NT2/D1 (cell line): Measurements from ENCODE around the gene GADD45B.

ENCODE experiments used
- DNase-seq: peaks from one replicate; pipeline ENCODE4 v3.0.0-alpha.2; 2011; ENCODE audit warnings: low read depth, low spot score
- H3K27me3 ChIP-seq: 2 replicates; pipeline ENCODE4 v1.6.0; 2011; ENCODE audit warnings: mild to moderate bottlenecking; ENCODE audit not compliant: insufficient read length, insufficient read depth
- H3K36me3 ChIP-seq: 2 replicates; pipeline ENCODE4 v1.6.1; 2011; ENCODE audit warnings: mild to moderate bottlenecking, low read length, mixed read lengths; ENCODE audit not compliant: insufficient read depth, insufficient read length
- H3K4me1 ChIP-seq: 2 replicates; pipeline ENCODE4 v1.5.1; 2011; ENCODE audit not compliant: insufficient read depth, insufficient read length
- H3K4me3 ChIP-seq: 2 replicates; pipeline ENCODE4 v1.5.1; 2011; ENCODE audit warnings: low read depth; ENCODE audit not compliant: insufficient read length
- H3K9ac ChIP-seq: 2 replicates; pipeline ENCODE4 v1.6.0; 2011; ENCODE audit warnings: low read depth; ENCODE audit not compliant: insufficient read length
- H3K9me3 ChIP-seq: 2 replicates; pipeline ENCODE4 v1.5.1; 2011; ENCODE audit warnings: mild to moderate bottlenecking, low read length; ENCODE audit not compliant: insufficient read depth
- SUZ12 ChIP-seq: IDR thresholded peaks from 2 replicates; pipeline ENCODE4 v1.6.1; 2011; ENCODE audit not compliant: insufficient read length, insufficient read depth; ENCODE audit errors: extremely low read depth
- YY1 ChIP-seq: IDR thresholded peaks from 2 replicates; pipeline ENCODE4 v1.6.1; 2011; ENCODE audit not compliant: insufficient read length, insufficient read depth
- ZNF274 ChIP-seq: IDR thresholded peaks from 2 replicates; pipeline ENCODE4 v1.6.1; 2011; ENCODE audit warnings: mild to moderate bottlenecking, low read depth, low read length

The GADD45B gene

DNA sequence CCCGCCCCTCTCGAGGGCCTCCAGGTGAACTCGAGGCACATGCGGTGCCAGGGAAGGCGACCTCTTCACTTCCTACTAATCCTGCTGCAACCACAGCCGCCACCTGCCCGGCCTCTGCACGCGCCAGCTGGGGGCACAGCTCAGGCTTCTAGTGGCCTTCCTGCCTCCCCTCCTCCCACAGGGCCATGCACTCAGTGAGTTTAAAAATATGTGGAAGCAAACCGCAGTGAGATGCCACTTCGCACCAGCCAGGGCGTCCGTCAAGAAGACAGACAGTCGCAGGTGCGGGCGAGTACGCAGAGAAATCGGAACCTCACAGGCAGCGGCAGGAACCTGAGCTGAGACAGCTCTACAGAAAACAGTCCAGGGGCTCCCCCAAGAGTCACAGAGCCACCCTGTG lies 29.5 kb upstream of the GADD45B start:
- TF ChIP-seq ZNF274 (no peak), SUZ12 (no peak), YY1 (no peak)
- DNase-seq = no peak
- no peak overlapping the region for H3K9ac ChIP-seq
- H3K4me1 ChIP-seq = peaks cover 14% of the 10 kb centered on the region
- H3K4me3 ChIP-seq = no peak overlapping the region
- H3K36me3 ChIP-seq = peaks cover 82% of the 10 kb centered on the region
- H3K9me3 ChIP-seq = no peaks in the 10 kb centered on the region
- H3K27me3 ChIP-seq = no peaks in the 10 kb centered on the region

DNA sequence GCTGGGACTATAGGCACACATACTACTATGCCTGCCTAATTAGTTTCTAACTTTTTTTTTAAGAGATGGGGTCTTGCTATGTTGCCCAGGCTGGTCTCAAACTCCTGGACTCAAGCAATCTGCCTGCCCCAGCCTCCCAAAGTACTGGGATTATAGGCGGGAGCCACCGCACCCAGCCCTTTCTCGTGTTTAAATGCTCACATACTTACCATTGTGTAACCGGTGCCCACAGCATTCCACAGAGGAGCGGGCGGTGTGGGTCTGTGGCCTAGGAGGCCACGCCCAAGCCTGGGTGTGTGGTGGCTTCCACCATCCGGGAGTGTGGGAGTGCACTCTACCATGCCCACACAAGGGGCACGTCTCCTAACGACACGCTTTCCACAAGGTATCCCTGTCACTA lies 26.9 kb upstream of the GADD45B start:
- Histone ChIP-seq H3K4me1 (peaks cover 21% of the 10 kb centered on the region), H3K9ac (no peak overlapping the region), H3K36me3 (peaks cover 77% of the 10 kb centered on the region), H3K9me3 (no peaks in the 10 kb centered on the region), H3K27me3 (no peaks in the 10 kb centered on the region), H3K4me3 (no peak overlapping the region)
- TF ChIP-seq SUZ12 = no peak
- TF ChIP-seq YY1 = no peak
- TF ChIP-seq ZNF274 = no peak
- no peak for DNase-seq

DNA sequence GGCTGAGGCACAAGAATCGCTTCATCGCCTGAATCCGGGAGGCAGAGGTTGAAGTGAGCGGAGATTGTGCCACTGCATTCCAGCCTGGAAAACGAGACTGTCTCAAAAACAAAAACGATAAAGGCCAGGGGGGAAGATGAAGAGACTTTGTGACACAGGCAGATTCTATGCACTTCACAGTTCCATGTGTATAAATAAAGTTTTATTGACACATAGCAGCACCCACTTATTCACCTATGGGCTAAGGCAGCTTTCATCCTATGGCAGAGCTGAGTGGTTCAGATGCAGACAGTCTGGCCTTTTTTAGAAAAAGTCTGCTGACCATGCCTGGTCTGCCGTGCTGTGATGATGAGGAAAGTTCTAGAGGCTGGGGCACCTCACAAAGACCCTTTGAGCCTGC lies 24.8 kb upstream of the GADD45B start:
- DNase-seq = no peak
- Histone ChIP-seq H3K9me3 (no peaks in the 10 kb centered on the region), H3K4me3 (no peak overlapping the region), H3K4me1 (peaks cover 33% of the 10 kb centered on the region), H3K27me3 (no peaks in the 10 kb centered on the region), H3K36me3 (peaks cover 78% of the 10 kb centered on the region), H3K9ac (peak overlapping the region; percentile 21)
- TF ChIP-seq YY1 (no peak), ZNF274 (no peak), SUZ12 (no peak)

DNA sequence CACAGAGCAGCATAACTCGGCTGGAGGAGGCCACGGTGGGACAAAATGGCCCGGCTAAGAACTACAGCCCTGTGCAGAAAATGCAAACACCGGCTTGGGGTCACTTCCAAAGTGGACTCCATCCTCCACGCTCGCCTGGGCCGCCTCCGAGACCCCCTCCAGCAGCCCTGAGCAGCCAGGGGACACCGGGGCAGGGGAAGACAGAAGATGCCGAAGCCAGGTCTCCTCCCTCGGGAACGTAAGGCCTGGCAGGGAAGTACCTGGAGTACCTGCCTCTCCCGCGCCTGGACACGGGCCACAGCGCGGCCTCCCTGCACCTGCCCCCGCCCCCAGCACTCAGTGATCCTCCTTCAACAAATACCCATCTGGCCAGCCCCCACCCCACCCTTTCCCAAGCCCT lies 24.2 kb upstream of the GADD45B start:
- H3K4me1 ChIP-seq = peaks cover 33% of the 10 kb centered on the region
- DNase-seq = no peak
- no peak overlapping the region for H3K4me3 ChIP-seq
- H3K9ac ChIP-seq = peak overlapping the region; percentile 21
- H3K36me3 ChIP-seq = peaks cover 75% of the 10 kb centered on the region
- H3K27me3 ChIP-seq = no peaks in the 10 kb centered on the region
- no peak for TF ChIP-seq SUZ12
- TF ChIP-seq YY1 = no peak
- TF ChIP-seq ZNF274 = no peak
- H3K9me3 ChIP-seq = no peaks in the 10 kb centered on the region

DNA sequence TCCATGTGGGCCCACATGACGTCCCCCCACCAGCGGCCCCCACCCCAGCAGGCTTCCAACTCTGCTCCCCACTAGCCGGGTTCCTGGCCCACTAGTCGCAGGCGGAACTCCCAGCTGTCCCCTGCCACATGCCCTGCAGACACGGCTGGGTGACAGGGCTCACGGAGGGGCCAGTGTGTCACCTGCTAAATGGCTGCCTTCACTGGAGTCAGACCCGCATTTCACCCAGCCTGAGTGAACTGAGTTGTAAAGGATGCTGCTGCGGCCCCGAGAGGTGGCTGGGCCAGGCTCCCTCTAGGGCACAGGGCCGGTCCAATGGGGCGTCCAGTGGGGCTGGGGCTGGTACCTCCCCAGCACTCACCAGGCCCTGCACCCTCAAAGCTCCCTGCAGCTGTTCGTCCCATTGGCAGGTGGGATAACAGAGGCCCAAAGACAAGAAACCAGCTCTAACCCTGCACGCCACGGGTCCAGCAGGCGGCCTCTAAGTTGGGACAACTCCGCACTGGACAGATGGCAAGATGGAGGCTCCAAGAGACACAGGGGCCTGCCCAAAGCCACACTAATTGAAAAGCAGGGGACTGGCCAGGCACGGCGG lies 22.4 kb upstream of the GADD45B start:
- no peaks in the 10 kb centered on the region for H3K9me3 ChIP-seq
- H3K4me3 ChIP-seq = no peak overlapping the region
- no peak for DNase-seq
- H3K9ac ChIP-seq = peak overlapping the region; percentile 44
- TF ChIP-seq ZNF274 (no peak), SUZ12 (no peak), YY1 (no peak)
- H3K36me3 ChIP-seq = peaks cover 62% of the 10 kb centered on the region
- H3K4me1 ChIP-seq = peaks cover 25% of the 10 kb centered on the region
- no peaks in the 10 kb centered on the region for H3K27me3 ChIP-seq

DNA sequence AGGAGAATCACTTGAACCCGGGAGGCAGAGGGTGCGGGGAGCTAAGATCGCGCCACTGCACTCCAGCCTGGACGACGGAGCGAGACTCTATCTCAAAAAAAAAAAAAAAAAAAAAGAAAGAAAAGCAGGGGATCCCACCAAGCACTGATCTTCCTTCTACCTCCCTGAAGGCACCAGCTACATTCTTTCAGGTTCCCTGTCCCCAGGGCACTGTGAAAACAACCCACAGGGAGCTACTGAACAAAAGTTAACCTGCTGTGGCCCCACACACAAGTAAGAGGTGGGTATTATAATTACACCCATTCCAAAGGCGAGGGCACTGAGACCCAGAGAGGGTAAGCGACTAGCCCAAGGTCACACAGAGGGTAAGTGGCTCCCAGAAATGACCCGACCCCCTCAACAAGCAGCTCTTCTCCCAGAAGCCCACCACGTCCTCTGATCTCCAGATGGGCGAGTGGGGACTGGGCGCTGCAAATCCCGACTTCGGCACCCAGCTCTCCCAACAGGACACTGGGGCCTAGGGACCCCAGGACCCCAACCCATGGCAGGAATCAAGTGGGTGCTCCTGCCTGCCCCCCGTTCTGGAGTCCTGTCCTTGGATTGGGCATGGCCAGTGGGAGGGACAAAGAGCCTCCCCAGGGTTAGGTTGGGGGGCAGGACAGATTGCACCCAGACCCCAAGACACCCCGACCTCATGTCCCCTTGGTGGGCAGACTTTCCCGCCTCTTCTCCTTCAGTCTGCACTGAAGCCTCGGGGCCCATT lies 21.5 kb upstream of the GADD45B start:
- no peak for DNase-seq
- Histone ChIP-seq H3K9ac (peak overlapping the region; percentile 100), H3K27me3 (no peaks in the 10 kb centered on the region), H3K9me3 (no peaks in the 10 kb centered on the region), H3K36me3 (peaks cover 53% of the 10 kb centered on the region), H3K4me3 (peak overlapping the region; percentile 99), H3K4me1 (peaks cover 23% of the 10 kb centered on the region)
- no peak for TF ChIP-seq YY1
- no peak for TF ChIP-seq ZNF274
- TF ChIP-seq SUZ12 = no peak
